Measurements from ENCODE around the gene CCDC6. TPM values are rescaled to one million over a fixed set of nuclear protein-coding genes. Genes with fewer than 3 reads are reported as not detected.
"Not testable (repeated sequence)": the region's sequence is repeated elsewhere in the genome, so short reads cannot be mapped to it uniquely, and the experiment has no call there.

Gene CCDC6
- total RNA-seq, 1 experiment from 2014 or later: 13.2 TPM

GRCh38 chr10:59905731-59906416 lies 482 bp downstream of the CCDC6 start:
- DNase-seq (ENCODE audit: low read depth): peak; percentile 6

- DNase-seq (ENCODE audit: low read depth): peak; percentile 16
Measured at GRCh38 chr10:59905066-59905730, 1.2 kb downstream of the CCDC6 start.

DNA sequence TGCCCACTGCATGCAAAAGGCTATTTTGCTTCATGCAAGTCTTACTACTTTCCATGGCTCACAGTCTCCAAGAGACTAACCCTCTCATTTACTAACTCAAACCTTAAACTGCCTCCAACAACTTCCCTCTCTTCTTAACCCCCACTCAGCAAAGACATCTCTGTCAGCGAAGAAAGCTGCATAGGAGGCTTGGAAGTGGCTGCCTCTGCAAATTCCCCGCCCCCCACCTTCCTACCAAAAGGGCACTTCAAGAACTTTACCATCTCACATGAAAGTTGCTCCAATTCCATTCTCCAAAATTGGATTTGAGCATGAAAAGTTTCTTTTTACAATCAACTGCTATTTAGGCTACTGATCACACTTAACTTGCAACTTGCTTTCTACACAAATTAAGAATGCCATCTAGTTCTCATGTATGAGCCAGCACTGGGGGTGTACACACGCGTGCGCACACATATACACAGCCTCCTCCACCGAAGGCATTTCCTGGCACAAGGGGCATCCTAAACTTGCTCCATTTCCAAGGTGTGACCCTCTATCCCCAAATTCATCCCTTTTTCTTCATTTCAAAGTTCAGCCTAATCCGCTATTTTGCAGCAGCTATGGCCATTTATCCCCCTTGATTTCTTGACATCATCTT lies 1.8 kb downstream of the CCDC6 start:
- DNase-seq (ENCODE audit: low read depth): no peak

DNA sequence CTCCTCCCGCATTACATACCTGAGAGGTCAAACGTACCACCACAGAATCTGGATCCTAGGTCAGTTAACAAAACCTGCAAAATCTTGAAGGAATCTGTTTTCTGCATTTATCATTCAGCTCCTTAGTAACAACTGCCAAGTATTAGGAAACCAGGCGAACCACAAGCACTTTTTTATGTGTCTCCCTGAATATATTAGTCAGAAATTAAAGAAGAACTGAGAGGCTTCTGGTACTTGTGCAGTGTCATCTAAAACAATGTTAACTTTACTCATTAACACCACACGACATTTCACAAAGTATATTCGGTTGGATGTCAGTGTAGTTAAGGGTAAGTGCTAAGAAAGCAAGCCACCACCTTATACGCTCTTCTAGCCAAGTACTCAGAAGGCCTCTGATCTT lies 2.5 kb downstream of the CCDC6 start:
- no peak for DNase-seq (ENCODE audit: low read depth)

DNA sequence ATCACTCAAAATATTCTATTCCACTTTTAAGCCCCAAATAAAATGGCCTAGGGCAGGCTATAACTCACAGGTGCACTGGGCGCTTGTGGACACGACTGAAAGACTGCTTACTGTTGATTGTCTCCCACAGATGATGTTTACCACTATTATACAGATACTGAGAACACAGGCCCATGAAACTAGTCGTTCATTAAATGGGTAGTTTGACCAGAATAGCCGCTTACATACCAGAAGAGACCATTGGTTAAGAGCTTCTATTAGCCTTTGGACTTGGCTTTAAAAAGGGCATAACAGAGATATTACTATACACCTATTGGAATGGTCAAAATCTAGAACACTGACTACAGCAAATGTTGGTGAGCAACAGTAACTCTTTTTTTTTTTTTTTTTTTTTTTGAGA lies 4.3 kb downstream of the CCDC6 start:
- no peak for DNase-seq (ENCODE audit: low read depth)

DNA sequence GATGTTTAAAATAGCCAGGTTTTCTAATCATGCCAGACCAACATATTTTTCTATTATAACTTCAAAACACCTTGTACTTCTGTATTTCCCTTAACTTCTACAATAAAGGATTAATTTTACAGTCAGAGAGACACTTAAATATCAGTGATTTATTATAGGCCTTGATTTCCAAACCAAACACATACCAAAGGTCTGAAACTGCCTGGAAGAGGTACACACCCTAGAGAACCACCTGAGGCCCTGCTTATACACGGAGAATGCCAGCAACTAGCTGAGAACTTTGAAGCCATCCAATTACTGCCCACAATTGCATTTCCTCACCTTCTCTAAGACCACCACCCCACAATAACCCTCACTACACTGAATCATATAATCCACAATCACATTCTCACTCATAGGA lies 4.9 kb downstream of the CCDC6 start:
- no peak for DNase-seq (ENCODE audit: low read depth)

DNA sequence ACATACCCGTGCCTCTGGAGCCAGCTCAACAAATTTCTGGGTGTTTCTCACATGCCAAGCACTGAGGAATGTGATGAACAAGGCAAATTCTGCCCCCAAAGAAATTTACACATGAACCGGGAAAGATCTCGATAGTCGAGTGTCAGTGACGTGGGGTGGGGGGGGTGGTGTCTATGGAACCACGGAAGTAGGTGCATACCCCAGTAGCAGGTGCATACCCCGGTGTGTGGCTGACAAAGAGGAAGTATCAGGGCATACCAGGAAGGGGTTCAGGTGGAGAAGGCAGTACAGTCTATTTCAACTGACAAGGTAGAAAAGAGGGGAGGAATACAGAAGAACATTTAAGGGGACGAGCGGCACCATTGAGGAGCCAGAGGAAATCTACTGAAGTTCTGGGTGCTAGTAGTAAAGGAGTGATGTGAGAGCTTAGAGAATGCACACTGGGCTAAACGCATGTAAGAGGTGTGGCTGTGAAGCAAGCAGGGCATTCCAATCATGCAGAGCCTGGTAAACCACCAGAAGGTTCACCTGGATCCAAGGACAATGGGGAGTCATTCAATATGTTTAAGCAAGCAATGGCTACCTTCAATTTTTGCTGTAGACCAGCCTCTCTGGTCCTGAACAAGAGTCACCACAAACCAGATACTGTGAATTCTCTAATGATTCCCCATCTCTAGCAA lies 6.2 kb downstream of the CCDC6 start:
- DNase-seq (ENCODE audit: low read depth): no peak

DNA sequence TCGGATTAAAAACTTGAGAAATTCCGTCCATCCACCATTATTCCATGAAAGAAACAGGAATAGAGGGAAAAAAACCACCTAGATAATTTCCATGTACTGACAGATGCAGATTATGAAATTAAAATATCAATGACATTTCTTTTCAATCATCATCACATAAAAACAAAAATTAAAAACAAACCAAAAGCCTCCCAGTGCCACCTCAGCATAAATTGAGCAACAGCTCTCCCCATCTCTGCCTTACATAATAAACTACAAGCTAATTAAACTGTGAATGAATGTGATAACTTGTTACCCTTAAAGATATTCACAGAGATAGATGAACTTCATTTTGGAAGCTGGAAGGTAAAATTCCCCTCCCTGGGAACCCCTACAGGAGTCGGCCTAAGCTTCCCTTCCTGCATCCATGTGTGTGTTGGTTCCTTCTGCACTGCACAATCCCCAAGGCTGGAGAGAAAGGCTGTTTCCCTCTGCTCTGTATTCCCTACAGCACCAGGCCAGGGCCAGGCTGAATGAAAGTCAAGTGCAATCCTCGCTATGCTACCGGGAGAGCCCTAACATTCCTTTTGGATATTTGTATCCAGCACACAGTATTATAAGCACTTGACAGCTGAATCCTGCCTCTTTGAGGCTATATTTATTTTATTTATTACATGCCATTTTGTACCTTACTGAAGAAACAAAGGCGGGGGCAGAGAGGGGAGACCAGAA lies 8.1 kb downstream of the CCDC6 start:
- no peak for DNase-seq (ENCODE audit: low read depth)

DNA sequence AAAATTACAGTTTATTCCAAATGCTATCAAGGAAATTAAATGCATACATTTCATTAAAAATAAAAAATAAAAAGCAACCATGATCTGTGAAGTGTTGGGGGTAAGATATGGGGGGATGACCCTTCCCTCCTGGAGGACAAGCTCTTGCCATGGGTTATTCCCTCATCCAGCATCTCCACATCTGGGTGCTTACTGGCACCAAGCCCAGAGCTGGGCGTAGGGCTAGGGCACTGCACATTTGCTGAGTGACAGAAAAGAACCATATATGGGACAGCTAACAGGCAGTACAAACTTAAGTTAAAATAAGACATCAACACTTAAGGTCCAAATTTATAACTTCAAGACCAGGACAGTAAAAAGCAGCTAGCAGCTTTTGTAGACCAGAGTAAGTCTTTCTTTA lies 10.2 kb downstream of the CCDC6 start:
- DNase-seq (ENCODE audit: low read depth): no peak

GRCh38 chr10:59895629-59896116 lies 10.7 kb downstream of the CCDC6 start:
- no peak for DNase-seq (ENCODE audit: low read depth)

DNA sequence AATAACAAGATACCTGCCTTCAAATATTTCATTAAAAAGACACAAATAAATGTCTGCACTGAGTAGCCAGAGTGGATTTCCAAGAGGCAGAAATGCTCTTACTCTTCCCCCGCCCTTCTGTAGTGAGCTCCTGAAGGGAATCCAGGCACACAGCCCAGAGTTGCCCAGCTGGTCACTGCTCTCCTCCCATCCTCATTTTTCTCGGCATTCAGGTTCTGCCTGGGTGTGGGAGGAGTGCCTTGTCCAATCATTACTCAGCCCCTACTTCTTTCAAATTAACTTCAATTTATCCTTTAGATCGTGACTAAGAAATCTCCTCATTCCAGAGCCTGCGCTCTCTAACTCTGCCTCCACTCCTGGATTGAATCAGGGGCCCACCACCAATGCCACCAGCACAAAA lies 12.2 kb downstream of the CCDC6 start:
- DNase-seq (ENCODE audit: low read depth): peak; percentile 29

DNA sequence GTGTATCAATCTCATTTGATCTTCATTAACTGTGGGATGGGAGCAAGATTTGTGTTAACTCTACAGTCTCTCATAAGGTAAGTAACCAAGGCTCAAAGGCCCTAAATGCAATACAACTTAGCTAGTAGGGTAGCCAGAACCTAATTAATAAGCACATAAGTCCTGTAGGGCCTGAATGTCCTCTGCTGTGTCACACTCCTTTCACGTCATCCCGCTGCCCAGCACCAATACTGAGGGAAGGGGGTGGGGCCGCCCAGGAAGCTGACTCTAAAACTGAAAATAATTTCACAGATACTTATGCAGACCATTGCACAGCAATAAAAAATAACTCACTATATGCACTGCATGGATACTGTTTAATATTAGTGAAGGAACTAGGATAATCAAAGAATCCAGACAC lies 13.7 kb downstream of the CCDC6 start:
- no peak for DNase-seq (ENCODE audit: low read depth)

GRCh38 chr10:59891936-59892335 lies 14.4 kb downstream of the CCDC6 start:
- DNase-seq (ENCODE audit: low read depth): no peak

GRCh38 chr10:59891349-59891748 lies 15.0 kb downstream of the CCDC6 start:
- DNase-seq (ENCODE audit: low read depth): no peak

GRCh38 chr10:59888781-59889435 lies 17.4 kb downstream of the CCDC6 start:
- no peak for DNase-seq (ENCODE audit: low read depth)

DNA sequence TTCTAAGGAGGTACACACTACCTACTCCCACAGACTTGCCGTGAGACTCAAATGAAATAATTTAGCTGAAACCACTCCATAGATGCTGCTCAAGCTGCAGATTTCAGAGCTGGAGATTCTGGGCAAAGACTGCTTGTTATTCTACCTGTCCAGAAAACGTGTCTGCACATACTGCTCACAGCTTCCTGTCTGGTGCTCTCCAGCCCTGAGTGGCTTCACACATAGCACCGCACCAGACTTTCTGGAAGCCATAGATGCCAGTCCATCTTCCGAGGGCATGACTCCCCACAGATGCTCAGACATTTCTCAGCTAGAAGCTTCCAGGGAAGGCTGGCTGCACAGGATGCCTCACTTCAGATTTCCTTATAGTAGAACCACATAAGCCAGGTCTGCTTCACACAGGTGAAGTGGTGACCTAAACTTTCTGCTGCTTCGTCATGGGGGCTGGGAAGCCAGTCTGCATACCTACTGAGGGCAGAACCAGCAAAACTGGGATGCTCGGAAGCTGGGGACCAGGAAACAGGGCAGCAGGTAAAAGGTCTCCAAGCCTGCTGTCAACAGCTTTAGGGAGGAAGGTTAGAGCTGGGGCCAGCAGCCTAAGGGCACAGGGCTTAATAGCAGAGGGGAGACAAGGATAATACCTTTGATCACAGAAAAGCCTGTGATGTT lies 18.2 kb downstream of the CCDC6 start:
- no peak for DNase-seq (ENCODE audit: low read depth)

DNA sequence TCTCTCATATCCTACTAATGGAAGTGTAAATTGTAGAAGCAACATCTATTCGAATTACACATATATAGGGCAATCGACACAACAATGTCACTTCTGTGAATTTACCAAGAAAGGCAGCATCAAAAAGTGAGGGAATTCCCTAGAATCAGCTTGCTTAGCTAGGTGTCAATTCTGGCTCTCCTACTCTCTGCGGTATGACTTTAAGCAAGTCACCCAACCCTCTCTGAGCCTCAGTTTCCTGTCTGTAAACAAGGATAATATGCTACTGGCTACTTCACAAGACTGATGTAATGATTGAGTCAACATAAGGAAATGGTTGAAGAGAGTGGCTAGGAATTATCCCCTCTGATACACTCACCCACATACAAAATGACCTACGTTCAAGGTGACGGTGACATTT lies 19.4 kb downstream of the CCDC6 start:
- DNase-seq (ENCODE audit: low read depth): no peak

DNA sequence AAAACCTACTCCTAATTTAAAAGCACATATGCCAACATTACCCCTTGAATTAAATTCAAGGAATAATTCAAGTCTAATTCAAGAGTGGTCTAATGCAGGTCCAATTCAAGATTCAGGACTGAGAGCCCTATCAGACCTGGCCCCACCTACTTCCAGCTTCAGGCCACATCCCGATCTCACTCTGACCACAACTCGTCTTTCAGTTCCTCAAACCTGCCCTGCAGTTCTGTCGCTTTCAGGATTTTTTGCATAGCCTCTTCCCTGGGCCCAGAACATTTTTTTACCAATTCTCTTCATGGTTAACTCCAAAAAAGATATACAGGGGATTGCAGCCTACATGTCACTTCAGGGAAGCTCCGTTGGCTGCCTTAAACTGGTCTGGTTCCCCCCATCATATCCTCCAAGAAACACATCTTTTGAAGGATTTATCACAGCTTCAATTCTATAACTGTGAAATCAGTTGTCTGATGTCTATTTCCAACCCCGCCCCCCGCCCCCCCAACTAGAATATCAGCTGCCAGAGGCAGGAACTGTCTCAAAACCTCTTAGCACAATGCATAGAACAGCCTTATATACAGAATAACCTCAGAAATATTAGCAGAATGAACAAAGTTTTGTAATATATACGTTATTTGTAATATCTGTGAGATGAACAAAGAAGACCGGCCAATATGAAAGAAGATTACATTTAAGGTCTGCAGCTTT lies 20.8 kb downstream of the CCDC6 start:
- DNase-seq (ENCODE audit: low read depth): no peak

DNA sequence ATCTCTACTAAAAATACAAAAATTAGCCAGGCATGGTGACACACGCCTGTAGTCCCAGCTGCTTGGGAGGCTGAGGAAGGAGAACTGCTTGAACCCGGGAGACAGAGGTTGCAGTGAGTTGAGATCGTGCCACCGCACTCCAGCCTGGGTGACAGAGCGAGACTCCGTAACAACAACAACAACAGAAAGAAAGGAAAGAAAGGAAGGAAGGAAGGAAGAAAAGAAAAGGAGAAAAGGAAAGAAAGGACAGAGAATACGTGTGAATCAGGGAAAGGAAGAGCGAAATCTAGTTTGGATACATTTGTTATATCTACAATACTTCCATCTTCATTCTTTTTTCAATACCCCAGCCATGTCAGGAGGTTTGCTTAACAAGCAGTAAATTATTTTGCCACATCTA lies 21.5 kb downstream of the CCDC6 start:
- DNase-seq (ENCODE audit: low read depth): not testable (repeated sequence)

DNA sequence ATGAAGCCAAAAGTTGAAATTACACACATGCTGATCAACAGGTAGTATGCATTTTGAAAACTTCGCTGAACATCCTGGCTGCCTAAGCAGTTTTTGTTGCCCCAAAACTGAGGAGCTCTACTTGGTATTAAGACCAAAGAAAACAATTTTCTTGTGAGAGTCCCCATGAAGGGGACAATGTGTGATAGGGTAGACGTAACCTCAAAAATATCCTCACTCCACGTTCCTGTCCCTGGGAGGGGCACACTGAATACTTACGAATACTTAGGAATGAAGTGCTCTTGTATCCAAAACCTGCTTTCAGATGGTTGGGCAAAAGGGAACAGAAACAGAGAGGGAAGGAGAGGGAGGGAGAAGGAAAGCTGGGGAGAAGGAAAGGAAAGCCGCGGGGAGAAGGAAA lies 24.7 kb downstream of the CCDC6 start:
- no peak for DNase-seq (ENCODE audit: low read depth)

Measured in RPMI7951 (cell line).